Measurements from ENCODE around the gene AZGP1. TPM values are rescaled to one million over a fixed set of nuclear protein-coding genes. Genes with fewer than 3 reads are reported as not detected.

The AZGP1 gene
- total RNA-seq, 1 donor from 2014 or later: not detected

- TF ChIP-seq CTCF (IDR thresholded peaks at IDR 0.05): no peak
- H3K27me3 ChIP-seq: no peaks in the 10 kb centered on the region
- no peak overlapping the region for H3K4me3 ChIP-seq
- intact Hi-C loops (cut with DNase I): no loop called here
- H3K27ac ChIP-seq: no peak overlapping the region
- H3K4me1 ChIP-seq: peaks cover 0 to 15% of the 10 kb centered on the region in 2 donors
- H3K9me3 ChIP-seq: no peaks in the 10 kb centered on the region
- no peak for DNase-seq (ENCODE audit: low spot score in 2 of 2)
- peaks cover 22 to 29% of the 10 kb centered on the region in 2 donors for H3K36me3 ChIP-seq
Measured at GRCh38 chr7:100019908-100020307, 44.1 kb upstream of the AZGP1 start.

- H3K27ac ChIP-seq: no peak overlapping the region
- intact Hi-C loops (cut with DNase I): no loop called here
Measured at GRCh38 chr7:100017875-100018274, 42.0 kb upstream of the AZGP1 start.

GRCh38 chr7:100017300-100017699, 41.5 kb upstream of the AZGP1 start:
- no peak for DNase-seq (ENCODE audit: low spot score in 2 of 2)

More at GRCh38 chr7:100017875-100018274, 42.0 kb upstream of the AZGP1 start:
- no peak for TF ChIP-seq CTCF (IDR thresholded peaks at IDR 0.05)
- H3K27me3 ChIP-seq: no peaks in the 10 kb centered on the region
- DNase-seq (ENCODE audit: low spot score in 2 of 2): no peak
- peaks cover 6 to 8% of the 10 kb centered on the region in 2 donors for H3K36me3 ChIP-seq
- H3K4me3 ChIP-seq: no peak overlapping the region
- no peaks in the 10 kb centered on the region for H3K9me3 ChIP-seq
- H3K4me1 ChIP-seq: peaks cover 0 to 16% of the 10 kb centered on the region in 2 donors

GRCh38 chr7:100016215-100016901, 40.5 kb upstream of the AZGP1 start:
- H3K4me1 ChIP-seq: peaks cover 0 to 16% of the 10 kb centered on the region in 2 donors
- no peak for DNase-seq (ENCODE audit: low spot score in 2 of 2)
- intact Hi-C loops (cut with DNase I): no loop called here

More at GRCh38 chr7:100017300-100017699, 41.5 kb upstream of the AZGP1 start:
- no peak for TF ChIP-seq CTCF (IDR thresholded peaks at IDR 0.05)
- Histone ChIP-seq H3K27ac (peak overlapping the region in 1 of 2 donors; percentile 20), H3K36me3 (peaks cover 2 to 5% of the 10 kb centered on the region in 2 donors), H3K9me3 (no peaks in the 10 kb centered on the region), H3K4me1 (peaks cover 0 to 16% of the 10 kb centered on the region in 2 donors), H3K4me3 (peak overlapping the region in 1 of 2 donors; percentile 94), H3K27me3 (no peaks in the 10 kb centered on the region)
- intact Hi-C loops (cut with DNase I): no loop called here

More at GRCh38 chr7:100016215-100016901, 40.5 kb upstream of the AZGP1 start:
- TF ChIP-seq CTCF (IDR thresholded peaks at IDR 0.05): no peak
- no peaks in the 10 kb centered on the region for H3K36me3 ChIP-seq
- H3K4me3 ChIP-seq: peak overlapping the region; percentile 94 to 96
- H3K27me3 ChIP-seq: no peaks in the 10 kb centered on the region
- H3K27ac ChIP-seq: peak overlapping the region; percentile 97 to 98
- no peaks in the 10 kb centered on the region for H3K9me3 ChIP-seq

Data from ascending aorta (tissue), 2 donors.